ENCODE measurements around the gene ITFG2.

DNA sequence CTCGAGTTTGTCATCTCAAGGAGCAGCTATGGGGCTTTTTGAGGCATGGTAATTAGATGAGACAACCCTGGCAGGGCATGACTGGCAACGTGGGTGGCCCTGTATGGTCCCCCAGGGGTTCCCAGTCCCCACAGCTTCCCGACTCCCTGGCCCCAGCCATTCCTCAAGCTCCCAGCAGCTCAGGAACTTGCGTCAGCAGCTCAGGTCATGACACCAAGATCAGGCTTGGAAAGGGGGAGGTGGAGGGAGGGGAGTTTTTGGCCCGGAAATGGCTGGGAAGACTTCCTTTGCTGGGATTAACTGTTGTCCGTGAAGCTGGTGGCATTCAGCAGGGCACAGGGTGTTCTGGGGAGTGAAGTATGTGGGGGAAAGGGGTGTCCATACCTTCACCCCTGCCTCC is 32.8 kb downstream of the ITFG2 start:
- TF ChIP-seq CTCF (IDR thresholded peaks at IDR 0.05): no peak
- TF ChIP-seq EP300 (IDR thresholded peaks at IDR 0.05): peak in 1 of 2 donors; percentile 60
- no peak for TF ChIP-seq POLR2A (IDR thresholded peaks at IDR 0.05)
